Measurements from ENCODE around the gene ZNF488.
"Not testable (repeated sequence)": the region's sequence is repeated elsewhere in the genome, so short reads cannot be mapped to it uniquely, and the experiment has no call there.

ZNF488 gene

DNA sequence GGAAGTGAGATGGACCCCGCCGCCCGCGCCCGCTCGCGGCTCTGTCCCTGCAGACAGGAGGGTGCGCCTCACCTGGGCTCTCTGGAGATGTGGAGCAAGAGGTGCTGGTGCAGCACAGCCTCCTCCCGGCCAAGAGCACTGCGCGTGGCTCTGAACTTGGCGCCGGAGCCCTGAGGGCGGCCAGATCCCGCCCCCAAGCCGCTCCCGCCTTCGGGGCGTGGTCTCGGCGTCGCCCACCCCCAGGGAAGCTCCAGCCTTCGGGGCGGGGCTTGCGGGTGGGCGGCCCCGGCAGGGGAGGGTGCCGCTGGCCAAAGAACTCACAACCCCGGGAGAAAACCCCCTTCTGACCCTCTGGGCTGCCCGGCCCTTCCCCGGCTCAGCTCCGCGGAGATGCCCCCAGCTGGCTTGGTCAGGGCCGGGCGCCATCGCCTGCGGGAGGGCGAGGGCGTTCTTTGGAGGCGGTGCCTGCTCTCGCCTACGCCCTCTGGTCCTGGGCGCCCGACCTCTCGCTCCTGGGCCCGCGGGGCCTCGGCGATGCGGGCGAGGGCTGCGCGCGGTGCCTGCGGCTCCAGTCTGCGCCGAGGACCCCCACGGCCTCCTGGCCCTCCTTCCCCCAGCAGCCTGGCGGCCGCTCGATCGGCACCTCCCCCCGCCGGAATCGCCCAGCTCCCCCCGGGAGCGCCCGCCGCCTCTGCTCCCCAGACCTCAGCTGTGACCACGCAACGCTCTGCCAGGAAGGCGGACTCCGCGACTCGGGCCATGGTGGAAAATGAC, at the start of gene ZNF488:
Gene ZNF488 (minus strand): TSS at position 146 of the 774 bp plus-strand sequence. CDS start 15,464 bp downstream, outside the sequence.
- peak; percentile 68 for DNase-seq

DNA sequence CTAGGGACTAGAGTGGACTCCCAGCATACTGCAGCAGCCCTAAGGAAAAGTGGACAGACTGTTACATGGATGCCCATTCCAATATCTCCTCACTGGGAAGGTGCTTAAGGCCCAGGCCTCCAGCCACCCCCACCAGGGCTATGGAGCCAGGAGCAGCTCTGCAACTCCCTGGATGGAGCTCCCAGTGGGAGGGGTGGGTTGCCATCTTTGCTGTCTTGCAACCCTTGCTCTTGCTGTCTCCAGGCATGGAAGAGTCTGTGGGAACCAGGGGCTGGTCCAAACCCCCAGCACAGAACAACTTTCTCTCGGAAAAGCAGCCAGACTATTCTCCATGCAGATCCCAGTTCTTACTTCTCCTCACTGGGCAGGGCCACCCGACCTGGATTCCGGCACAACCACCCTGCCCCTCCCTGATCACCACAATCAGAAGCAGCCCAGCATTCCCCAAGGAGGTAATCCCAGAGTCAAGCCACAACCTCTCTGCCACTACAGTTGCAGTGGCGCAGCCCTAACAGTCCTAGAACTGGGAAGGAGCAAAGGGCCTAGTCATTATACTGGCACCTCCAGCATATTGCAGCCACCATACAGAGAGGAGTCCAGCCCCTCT, 41.8 kb upstream of the ZNF488 start:
- no peak for DNase-seq

- no peak for DNase-seq
These were observed 40.1 kb upstream of the ZNF488 start for GRCh38 chr10:47424231-47424630.

DNA sequence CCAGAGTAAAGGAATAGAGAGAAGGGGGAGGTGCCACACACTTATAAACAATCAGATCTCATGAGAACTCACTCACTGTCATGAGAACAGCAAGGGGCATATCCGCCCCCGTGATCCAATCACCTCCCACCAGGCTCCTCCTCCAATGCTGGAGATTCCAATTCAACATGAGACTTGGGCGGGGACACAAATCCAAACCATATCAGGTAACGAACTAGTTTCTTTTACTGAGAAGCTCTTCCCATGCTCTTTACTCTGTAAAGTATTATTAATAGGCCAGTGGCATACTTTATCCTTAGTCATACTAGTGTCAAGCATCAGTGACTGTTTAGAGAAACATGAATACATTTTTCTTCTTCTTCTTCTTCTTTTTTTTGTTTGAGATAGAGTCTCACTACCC, 39.4 kb upstream of the ZNF488 start:
- DNase-seq = no peak

DNA sequence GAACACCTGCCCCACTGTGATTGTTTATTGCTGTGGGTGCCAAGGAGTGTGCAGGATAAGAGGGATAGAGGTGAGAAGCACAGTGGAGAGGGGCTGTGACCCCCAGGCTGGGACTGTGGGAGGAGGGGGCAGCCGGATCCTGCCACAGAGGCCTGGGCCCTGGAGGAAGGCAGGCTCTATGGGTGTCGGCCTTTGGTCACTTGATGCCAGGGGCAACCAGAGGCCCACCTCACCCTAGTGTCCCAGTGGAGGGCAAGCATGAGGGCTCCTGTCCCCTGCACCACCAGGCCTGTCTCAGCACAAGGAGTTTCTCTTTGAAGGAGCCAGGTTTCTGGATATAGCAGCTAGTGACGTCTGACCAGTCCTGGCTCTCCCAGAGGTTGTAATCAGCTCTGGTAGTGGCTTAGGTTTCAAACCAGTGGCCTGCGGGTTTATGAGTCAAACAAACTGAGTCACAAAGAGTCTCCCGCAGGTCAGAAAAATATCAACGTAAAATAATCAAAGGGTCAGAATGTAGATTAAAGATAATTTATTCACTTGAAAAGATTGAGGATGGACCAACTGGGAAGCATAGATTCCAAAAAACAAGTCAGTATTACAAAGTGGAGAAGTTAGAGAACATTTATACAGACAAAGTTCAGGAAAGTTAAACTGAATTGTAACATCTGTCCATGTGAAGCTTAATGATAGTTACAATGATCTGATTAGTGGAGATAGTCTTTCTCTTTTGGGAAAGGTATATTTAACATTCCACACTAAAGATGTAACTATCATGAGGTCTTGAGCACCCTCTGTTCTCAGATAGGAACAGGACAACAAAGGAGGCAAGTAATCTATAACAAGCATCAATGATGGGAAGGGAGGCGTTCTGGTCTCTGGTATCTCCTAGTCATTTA, 37.2 kb upstream of the ZNF488 start:
- DNase-seq = no peak

- no peak for DNase-seq
These were observed 36.4 kb upstream of the ZNF488 start for GRCh38 chr10:47420305-47421056.

- no peak for DNase-seq
These were observed 35.3 kb upstream of the ZNF488 start for GRCh38 chr10:47419421-47419820.

GRCh38 chr10:47418966-47419365, 34.9 kb upstream of the ZNF488 start:
- no peak for DNase-seq

- DNase-seq = no peak
These were observed 34.2 kb upstream of the ZNF488 start for GRCh38 chr10:47418321-47418720.

- DNase-seq = not testable (repeated sequence)
These were observed 32.5 kb upstream of the ZNF488 start for GRCh38 chr10:47416305-47417218.

GRCh38 chr10:47415520-47416304, 31.6 kb upstream of the ZNF488 start:
- no peak for DNase-seq

GRCh38 chr10:47414752-47415519, 30.8 kb upstream of the ZNF488 start:
- no peak for DNase-seq

GRCh38 chr10:47414227-47414592, 30.1 kb upstream of the ZNF488 start:
- DNase-seq = no peak

DNA sequence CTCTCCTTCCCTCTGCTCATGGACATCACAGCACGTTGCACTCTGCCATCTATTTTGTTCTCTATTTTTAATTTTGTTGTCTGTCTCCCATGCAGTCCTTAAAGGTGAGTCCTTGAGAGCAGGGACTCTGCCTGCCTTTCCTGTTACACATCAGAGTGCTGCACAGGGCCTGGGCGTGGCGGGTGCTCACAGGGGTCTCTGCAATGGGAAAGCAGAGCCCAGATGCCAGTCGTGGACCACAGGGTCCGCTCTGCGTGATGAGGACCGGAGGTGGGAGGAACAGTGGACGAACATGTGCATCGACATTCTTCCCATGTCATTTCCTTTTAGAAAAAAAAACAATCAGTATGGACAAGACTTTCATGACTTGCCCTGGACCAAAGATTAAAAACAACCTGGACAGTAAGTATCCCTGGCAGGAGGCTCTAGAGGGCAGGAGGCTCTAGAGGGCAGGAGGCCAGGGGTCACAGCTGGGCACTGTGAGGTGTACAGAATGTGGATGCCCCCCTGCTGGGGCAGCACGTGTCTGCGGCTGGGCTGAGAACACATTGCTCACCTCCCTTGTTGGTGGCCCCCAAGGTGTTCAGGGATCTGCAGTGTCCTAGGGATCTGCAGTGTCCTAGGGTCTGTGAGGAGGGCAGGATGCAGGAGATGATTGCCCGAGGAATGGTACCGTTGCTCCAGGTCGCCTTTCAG, 29.6 kb upstream of the ZNF488 start:
- DNase-seq = no peak

- DNase-seq = no peak
These were observed 28.8 kb upstream of the ZNF488 start for GRCh38 chr10:47412869-47413268.

DNA sequence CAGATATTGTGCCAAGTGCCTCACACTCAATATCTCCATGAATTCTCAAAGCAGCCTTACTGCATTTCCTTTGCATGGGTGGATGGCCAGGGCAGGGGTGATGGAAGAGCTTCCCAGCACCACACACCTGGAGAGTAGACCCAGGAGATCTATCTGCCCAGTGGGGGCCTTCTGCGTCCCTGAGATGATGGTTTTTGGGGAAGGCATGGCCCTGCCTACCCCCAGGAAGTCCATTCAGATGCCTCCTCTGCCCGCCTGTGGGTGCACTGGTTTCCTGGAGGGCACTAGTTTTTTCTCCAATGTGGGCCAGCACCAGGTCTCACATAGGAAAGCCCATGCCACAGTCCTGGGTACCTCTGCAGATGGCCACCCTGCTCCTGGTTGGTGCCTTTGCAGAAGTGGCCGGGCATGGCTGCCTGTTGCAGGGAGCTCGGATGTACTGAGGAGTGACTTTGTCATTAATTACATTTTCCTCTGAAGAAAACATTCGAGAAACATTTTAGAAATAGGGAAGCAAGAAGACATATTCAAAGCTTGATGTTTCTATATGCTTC, 28.2 kb upstream of the ZNF488 start:
- DNase-seq = no peak

DNA sequence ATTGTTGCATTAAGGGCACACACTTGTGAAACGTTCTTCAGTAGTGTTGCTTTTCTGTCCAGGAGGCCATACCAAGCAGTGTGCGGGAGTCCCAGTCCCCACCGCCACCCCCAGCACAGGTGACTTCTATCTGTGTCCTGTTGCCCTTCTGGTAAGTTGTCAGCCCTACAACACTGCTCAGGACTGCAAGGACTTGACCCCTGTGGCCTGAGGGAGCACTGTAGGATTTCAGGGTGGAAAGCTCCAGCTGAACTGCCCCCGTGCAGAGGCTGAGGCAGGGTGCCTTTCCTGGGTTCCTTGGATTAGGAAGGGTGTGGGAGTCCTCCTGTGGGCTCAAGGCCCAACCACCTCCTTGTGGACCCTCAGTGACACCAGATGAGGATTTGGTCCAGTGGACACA, 26.8 kb upstream of the ZNF488 start:
- DNase-seq = no peak

- DNase-seq = no peak
These were observed 26.2 kb upstream of the ZNF488 start for GRCh38 chr10:47410271-47410670.

DNA sequence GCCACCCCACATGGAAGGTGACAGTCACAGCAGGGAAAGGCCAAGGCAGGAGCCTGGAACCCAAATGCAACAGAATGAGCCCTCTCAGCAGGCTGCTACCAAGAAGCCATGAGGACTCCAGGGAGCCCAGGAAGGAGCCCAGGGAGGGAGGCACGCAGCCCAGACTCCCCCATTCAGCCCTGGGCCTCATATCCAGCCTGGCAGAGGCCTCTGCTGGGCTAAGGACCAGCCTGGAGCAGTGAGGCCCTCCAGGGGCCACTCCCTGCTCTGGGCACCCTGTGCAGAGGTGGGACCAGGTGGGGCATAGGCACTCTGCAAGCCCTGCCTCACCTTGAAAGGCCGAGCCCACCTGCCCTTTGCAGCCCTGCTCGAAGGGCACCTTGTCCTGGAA, 25.8 kb upstream of the ZNF488 start:
- no peak for DNase-seq
